OCI-LY1 (cell line): Measurements from ENCODE around the gene C4A.
"Not testable (repeated sequence)": the region's sequence is repeated elsewhere in the genome, so short reads cannot be mapped to it uniquely, and the experiment has no call there.

Experiments used
- H2AFZ ChIP-seq: fragments of 200-600 bp; sonication (generic), shearing (Covaris generic); 2 replicates; pipeline ENCODE4 v1.6.0; 2014; ENCODE audit warnings: antibody characterized with exemption, mild to moderate bottlenecking, low read length
- H3F3A ChIP-seq: fragments of 200-600 bp; sonication (generic), shearing (Covaris generic); 2 replicates; pipeline ENCODE4 v1.6.0; 2014; ENCODE audit warnings: mild to moderate bottlenecking, antibody characterized with exemption, low read length, moderate library complexity; ENCODE audit not compliant: insufficient read depth
- H3K27ac ChIP-seq: fragments of 200-600 bp; sonication (generic); 2 replicates; pipeline ENCODE4 v1.5.1; 2014; ENCODE audit warnings: low read length, mixed run types, mild to moderate bottlenecking, low read depth; ENCODE audit not compliant: poor library complexity, severe bottlenecking
- H3K27me3 ChIP-seq: fragments of 200-600 bp; sonication (generic); 2 replicates; pipeline ENCODE4 v1.6.0; 2014; ENCODE audit warnings: antibody characterized with exemption, mild to moderate bottlenecking, low read length, moderate library complexity; ENCODE audit not compliant: insufficient read depth
- H3K36me3 ChIP-seq: fragments of 200-600 bp; sonication (generic); 2 replicates; pipeline ENCODE4 v1.6.1; 2014; ENCODE audit warnings: mild to moderate bottlenecking, antibody characterized with exemption, low read length, moderate library complexity, mixed read lengths; ENCODE audit not compliant: insufficient read depth
- H3K4me1 ChIP-seq: fragments of 200-600 bp; sonication (generic); 2 replicates; pipeline ENCODE4 v1.5.1; 2014; ENCODE audit warnings: mild to moderate bottlenecking, low read length, moderate library complexity; ENCODE audit not compliant: insufficient read depth, severe bottlenecking
- H3K4me2 ChIP-seq: fragments of 200-600 bp; sonication (generic), shearing (Covaris generic); 2 replicates; pipeline ENCODE4 v1.6.1; 2014; ENCODE audit warnings: low read length
- H3K4me3 ChIP-seq: fragments of 200-600 bp; sonication (generic); 2 replicates; pipeline ENCODE4 v1.5.1; 2014; ENCODE audit warnings: low read length, low read depth, mild to moderate bottlenecking, mixed read lengths; ENCODE audit not compliant: poor library complexity, severe bottlenecking
- H3K79me2 ChIP-seq: fragments of 200-600 bp; shearing (Covaris generic); 2 replicates; pipeline ENCODE4 v1.6.1; 2016; ENCODE audit warnings: mixed run types, low read length, mixed read lengths; ENCODE audit not compliant: insufficient read depth
- H3K9ac ChIP-seq: fragments of 200-600 bp; sonication (generic), shearing (Covaris generic); 2 replicates; pipeline ENCODE4 v1.6.1; 2014; ENCODE audit warnings: mild to moderate bottlenecking, low read length, mixed read lengths
- H3K9me2 ChIP-seq: fragments of 200-600 bp; sonication (generic), shearing (Covaris generic); 2 replicates; pipeline ENCODE4 v1.6.1; 2014; ENCODE audit warnings: low read depth, mild to moderate bottlenecking, low read length, mixed read lengths
- H3K9me3 ChIP-seq: fragments of 200-600 bp; shearing (Covaris generic); 2 replicates; pipeline ENCODE4 v1.6.1; 2014; ENCODE audit warnings: low read length, mixed read lengths
- H4K20me1 ChIP-seq: fragments of 200-600 bp; sonication (generic), shearing (Covaris generic); 2 replicates; pipeline ENCODE4 v1.6.0; 2016; ENCODE audit warnings: mild to moderate bottlenecking, low read length; ENCODE audit not compliant: insufficient read depth
- EZH2 ChIP-seq: fragments of 200-600 bp; sonication (generic), shearing (Covaris generic); IDR thresholded peaks from 2 replicates; pipeline ENCODE4 v1.8.0; 2017; ENCODE audit warnings: borderline replicate concordance, mixed run types, mild to moderate bottlenecking, antibody characterized with exemption, low read length, moderate library complexity, mixed read lengths
- TF ChIP-seq, protein P1 (sequence below): fragments of 200-600 bp; sonication (generic), shearing (Covaris generic); IDR thresholded peaks from 2 replicates; pipeline ENCODE4 v1.5.1; 2017; ENCODE audit warnings: mild to moderate bottlenecking, antibody characterized with exemption, low read length, moderate library complexity, mixed read lengths

C4A gene

GRCh38 chr6:32047084-32047478, 65.2 kb downstream of the C4A start:
- Histone ChIP-seq H2AFZ (no peak overlapping the region), H3K79me2 (no peaks in the 10 kb centered on the region), H3K9ac (no peak overlapping the region), H3K9me3 (no peaks in the 10 kb centered on the region), H4K20me1 (no peaks in the 10 kb centered on the region), H3K4me3 (no peak overlapping the region), H3K27me3 (no peaks in the 10 kb centered on the region; the same call in 1 of the 2 replicates), H3K4me2 (no peak overlapping the region), H3K36me3 (no peaks in the 10 kb centered on the region), H3F3A (no peaks in the 10 kb centered on the region), H3K9me2 (no peaks in the 10 kb centered on the region), H3K27ac (no peak overlapping the region), H3K4me1 (no peaks in the 10 kb centered on the region)
- TF ChIP-seq EZH2: no peak
- TF ChIP-seq, protein P1, sequence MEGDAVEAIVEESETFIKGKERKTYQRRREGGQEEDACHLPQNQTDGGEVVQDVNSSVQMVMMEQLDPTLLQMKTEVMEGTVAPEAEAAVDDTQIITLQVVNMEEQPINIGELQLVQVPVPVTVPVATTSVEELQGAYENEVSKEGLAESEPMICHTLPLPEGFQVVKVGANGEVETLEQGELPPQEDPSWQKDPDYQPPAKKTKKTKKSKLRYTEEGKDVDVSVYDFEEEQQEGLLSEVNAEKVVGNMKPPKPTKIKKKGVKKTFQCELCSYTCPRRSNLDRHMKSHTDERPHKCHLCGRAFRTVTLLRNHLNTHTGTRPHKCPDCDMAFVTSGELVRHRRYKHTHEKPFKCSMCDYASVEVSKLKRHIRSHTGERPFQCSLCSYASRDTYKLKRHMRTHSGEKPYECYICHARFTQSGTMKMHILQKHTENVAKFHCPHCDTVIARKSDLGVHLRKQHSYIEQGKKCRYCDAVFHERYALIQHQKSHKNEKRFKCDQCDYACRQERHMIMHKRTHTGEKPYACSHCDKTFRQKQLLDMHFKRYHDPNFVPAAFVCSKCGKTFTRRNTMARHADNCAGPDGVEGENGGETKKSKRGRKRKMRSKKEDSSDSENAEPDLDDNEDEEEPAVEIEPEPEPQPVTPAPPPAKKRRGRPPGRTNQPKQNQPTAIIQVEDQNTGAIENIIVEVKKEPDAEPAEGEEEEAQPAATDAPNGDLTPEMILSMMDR: no peak

DNA sequence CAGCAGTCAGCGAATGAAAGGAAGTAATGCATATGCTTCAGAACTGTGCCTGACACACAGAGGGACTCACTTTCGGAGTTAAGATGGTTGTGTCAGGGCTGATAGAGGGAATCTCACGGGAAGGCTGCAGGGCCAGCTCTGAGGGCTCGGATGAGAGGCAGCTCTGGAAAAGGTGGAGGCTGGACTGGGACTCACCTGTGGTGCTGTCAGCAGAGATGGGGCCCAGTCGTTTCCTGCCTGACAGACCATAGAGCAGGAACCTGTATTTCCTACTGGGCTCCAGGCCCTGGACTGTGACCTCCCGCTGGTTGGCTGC, 65.6 kb downstream of the C4A start:
- H3F3A ChIP-seq: no peaks in the 10 kb centered on the region
- H4K20me1 ChIP-seq: no peaks in the 10 kb centered on the region
- H3K9me2 ChIP-seq: no peaks in the 10 kb centered on the region
- H3K36me3 ChIP-seq: no peaks in the 10 kb centered on the region
- no peaks in the 10 kb centered on the region for H3K79me2 ChIP-seq
- no peak overlapping the region for H2AFZ ChIP-seq
- H3K27ac ChIP-seq: no peak overlapping the region
- H3K4me1 ChIP-seq: no peaks in the 10 kb centered on the region
- H3K9ac ChIP-seq: no peak overlapping the region
- H3K4me3 ChIP-seq: no peak overlapping the region
- TF ChIP-seq, protein P1: no peak
- no peak for TF ChIP-seq EZH2
- H3K9me3 ChIP-seq: no peaks in the 10 kb centered on the region
- H3K27me3 ChIP-seq: no peaks in the 10 kb centered on the region; the same call in 1 of the 2 replicates
- no peak overlapping the region for H3K4me2 ChIP-seq

- Histone ChIP-seq H3K4me1 (no peaks in the 10 kb centered on the region), H2AFZ (no peak overlapping the region)
Observed at GRCh38 chr6:32047855-32048766, 66.3 kb downstream of the C4A start.

GRCh38 chr6:32049149-32049548, 67.3 kb downstream of the C4A start:
- not testable (repeated sequence) for H3K36me3 ChIP-seq, H2AFZ ChIP-seq, H3K27ac ChIP-seq, H4K20me1 ChIP-seq, H3K9me3 ChIP-seq, H3K27me3 ChIP-seq, H3K4me2 ChIP-seq, H3K79me2 ChIP-seq, H3K9ac ChIP-seq, H3F3A ChIP-seq, H3K4me3 ChIP-seq, H3K4me1 ChIP-seq, H3K9me2 ChIP-seq

More at GRCh38 chr6:32047855-32048766, 66.3 kb downstream of the C4A start:
- no peaks in the 10 kb centered on the region for H3K9me3 ChIP-seq
- H3K9ac ChIP-seq: no peak overlapping the region
- H3K79me2 ChIP-seq: no peaks in the 10 kb centered on the region
- H3F3A ChIP-seq: no peaks in the 10 kb centered on the region
- no peak overlapping the region for H3K27ac ChIP-seq
- no peaks in the 10 kb centered on the region for H4K20me1 ChIP-seq
- no peaks in the 10 kb centered on the region for H3K9me2 ChIP-seq
- H3K4me2 ChIP-seq: no peak overlapping the region
- no peak for TF ChIP-seq EZH2
- TF ChIP-seq, protein P1: peak; percentile 68
- H3K27me3 ChIP-seq: no peaks in the 10 kb centered on the region; the same call in 1 of the 2 replicates
- H3K36me3 ChIP-seq: no peaks in the 10 kb centered on the region
- H3K4me3 ChIP-seq: no peak overlapping the region

DNA sequence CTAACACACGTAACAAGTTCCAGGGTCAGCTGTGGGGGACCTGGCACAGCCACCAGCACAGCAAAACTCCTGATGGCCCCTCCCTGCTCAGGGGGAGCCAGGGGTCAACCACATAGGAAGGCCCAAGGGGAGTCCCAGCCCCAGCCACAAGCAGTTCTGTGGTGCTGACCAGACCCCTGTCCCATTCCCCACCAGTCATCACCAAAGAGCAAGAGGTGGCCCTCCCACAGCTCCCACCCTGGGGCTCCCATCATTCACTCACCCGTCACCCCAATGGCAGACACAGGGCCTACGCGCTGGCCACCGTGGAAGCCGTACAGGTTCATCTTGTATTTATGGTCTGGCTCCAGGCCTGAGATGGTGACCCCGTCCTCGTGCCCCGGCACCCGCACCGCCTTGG, 67.9 kb downstream of the C4A start:
- H3K9me2 ChIP-seq, H3F3A ChIP-seq, H3K79me2 ChIP-seq, H3K4me3 ChIP-seq, H3K9me3 ChIP-seq, H3K36me3 ChIP-seq, H4K20me1 ChIP-seq, H3K27me3 ChIP-seq, H3K4me1 ChIP-seq, H3K4me2 ChIP-seq, H3K9ac ChIP-seq, H3K27ac ChIP-seq, H2AFZ ChIP-seq: not testable (repeated sequence)
